ENCODE data around the gene B3GNT7. TPM values are rescaled to one million over a fixed set of nuclear protein-coding genes. Genes with fewer than 3 reads are reported as not detected.

B3GNT7 gene
- total RNA-seq, 4 donors from 2014 or later: 3.0 to 5.7 (median 3.6) TPM

- 80 to 90% methylated on average over 2 of the region's 8 CpGs for WGBS, 2 donors (ENCODE audit: low coverage in 1 of 2)
- no peak overlapping the region for H3K4me3 ChIP-seq
- no peak for ATAC-seq
- no peaks in the 10 kb centered on the region for H3K36me3 ChIP-seq
- no peaks in the 10 kb centered on the region for H3K27me3 ChIP-seq
- no peaks in the 10 kb centered on the region for H3K9me3 ChIP-seq
- no peak for TF ChIP-seq POLR2A (IDR thresholded peaks at IDR 0.05)
- no peak for TF ChIP-seq POLR2AphosphoS5 (IDR thresholded peaks at IDR 0.05)
- TF ChIP-seq EP300 (IDR thresholded peaks at IDR 0.05): no peak
- TF ChIP-seq, protein P1, sequence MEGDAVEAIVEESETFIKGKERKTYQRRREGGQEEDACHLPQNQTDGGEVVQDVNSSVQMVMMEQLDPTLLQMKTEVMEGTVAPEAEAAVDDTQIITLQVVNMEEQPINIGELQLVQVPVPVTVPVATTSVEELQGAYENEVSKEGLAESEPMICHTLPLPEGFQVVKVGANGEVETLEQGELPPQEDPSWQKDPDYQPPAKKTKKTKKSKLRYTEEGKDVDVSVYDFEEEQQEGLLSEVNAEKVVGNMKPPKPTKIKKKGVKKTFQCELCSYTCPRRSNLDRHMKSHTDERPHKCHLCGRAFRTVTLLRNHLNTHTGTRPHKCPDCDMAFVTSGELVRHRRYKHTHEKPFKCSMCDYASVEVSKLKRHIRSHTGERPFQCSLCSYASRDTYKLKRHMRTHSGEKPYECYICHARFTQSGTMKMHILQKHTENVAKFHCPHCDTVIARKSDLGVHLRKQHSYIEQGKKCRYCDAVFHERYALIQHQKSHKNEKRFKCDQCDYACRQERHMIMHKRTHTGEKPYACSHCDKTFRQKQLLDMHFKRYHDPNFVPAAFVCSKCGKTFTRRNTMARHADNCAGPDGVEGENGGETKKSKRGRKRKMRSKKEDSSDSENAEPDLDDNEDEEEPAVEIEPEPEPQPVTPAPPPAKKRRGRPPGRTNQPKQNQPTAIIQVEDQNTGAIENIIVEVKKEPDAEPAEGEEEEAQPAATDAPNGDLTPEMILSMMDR (IDR thresholded peaks at IDR 0.05): no peak
- H3K4me1 ChIP-seq: no peaks in the 10 kb centered on the region
- H3K27ac ChIP-seq: no peak overlapping the region
Measured at GRCh38 chr2:231425291-231425810, 29.8 kb downstream of the B3GNT7 start.

GRCh38 chr2:231425811-231426703, 30.5 kb downstream of the B3GNT7 start:
- no peak for ATAC-seq
- WGBS, 2 donors (ENCODE audit: low coverage in 1 of 2): 79 to 90% methylated on average over 4 to 5 of the region's 21 CpGs
- H3K9me3 ChIP-seq: no peaks in the 10 kb centered on the region

DNA sequence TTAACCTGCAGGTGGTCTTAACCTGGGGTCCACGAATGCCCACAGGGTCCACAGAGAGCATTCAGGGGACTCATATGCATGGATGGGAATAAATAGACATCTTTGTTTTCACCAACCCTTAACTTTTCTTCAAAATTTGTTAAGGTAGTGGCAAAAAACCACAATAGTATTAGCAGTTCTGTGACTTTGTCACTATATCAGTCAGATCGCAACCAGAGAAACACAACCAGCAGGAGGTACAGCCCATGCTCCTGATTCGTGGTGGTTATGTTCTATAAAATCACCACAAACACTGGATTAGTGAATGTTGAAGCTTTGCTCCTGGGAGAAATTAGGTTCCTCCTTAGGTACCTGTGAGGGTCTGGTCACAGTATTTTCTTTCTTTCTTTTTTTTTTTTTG, 31.6 kb downstream of the B3GNT7 start:
- TF ChIP-seq, protein P1 (IDR thresholded peaks at IDR 0.05): no peak
- TF ChIP-seq EP300 (IDR thresholded peaks at IDR 0.05) (no peak), POLR2AphosphoS5 (IDR thresholded peaks at IDR 0.05) (no peak), POLR2A (IDR thresholded peaks at IDR 0.05) (no peak)
- Histone ChIP-seq H3K27ac (no peak overlapping the region), H3K4me1 (no peaks in the 10 kb centered on the region), H3K9me3 (peaks cover 0 to 6% (median 0%) of the 10 kb centered on the region in 3 donors), H3K36me3 (no peaks in the 10 kb centered on the region), H3K4me3 (no peak overlapping the region), H3K27me3 (no peaks in the 10 kb centered on the region)
- WGBS, 2 donors (ENCODE audit: low coverage in 1 of 2): 79 to 92% methylated on average over 2 to 3 of the region's 3 CpGs
- ATAC-seq: no peak

More at GRCh38 chr2:231425811-231426703, 30.5 kb downstream of the B3GNT7 start:
- no peak overlapping the region for H3K27ac ChIP-seq
- H3K4me1 ChIP-seq: no peaks in the 10 kb centered on the region
- no peak overlapping the region for H3K4me3 ChIP-seq
- no peaks in the 10 kb centered on the region for H3K27me3 ChIP-seq
- no peak for TF ChIP-seq EP300 (IDR thresholded peaks at IDR 0.05)
- TF ChIP-seq POLR2A (IDR thresholded peaks at IDR 0.05): no peak
- TF ChIP-seq, protein P1 (IDR thresholded peaks at IDR 0.05): no peak
- no peak for TF ChIP-seq POLR2AphosphoS5 (IDR thresholded peaks at IDR 0.05)
- no peaks in the 10 kb centered on the region for H3K36me3 ChIP-seq

GRCh38 chr2:231429152-231429551, 33.6 kb downstream of the B3GNT7 start:
- Histone ChIP-seq H3K36me3 (no peaks in the 10 kb centered on the region), H3K4me3 (no peak overlapping the region), H3K27ac (no peak overlapping the region), H3K4me1 (no peaks in the 10 kb centered on the region), H3K27me3 (no peaks in the 10 kb centered on the region), H3K9me3 (peaks cover 0 to 6% (median 0%) of the 10 kb centered on the region in 3 donors)
- TF ChIP-seq POLR2AphosphoS5 (IDR thresholded peaks at IDR 0.05) (no peak), POLR2A (IDR thresholded peaks at IDR 0.05) (no peak), EP300 (IDR thresholded peaks at IDR 0.05) (no peak)
- TF ChIP-seq, protein P1 (IDR thresholded peaks at IDR 0.05): no peak
- 64 to 78% methylated on average over 4 of the region's 6 CpGs for WGBS, 2 donors (ENCODE audit: low coverage in 1 of 2)
- ATAC-seq: no peak
